SK-N-SH (cell line): Measurements from ENCODE around the gene ZNF211. TPM values are rescaled to one million over a fixed set of nuclear protein-coding genes. Genes with fewer than 3 reads are reported as not detected.

Experiments
- CTCF ChIA-PET: fragments of 300-600, 350-600 bp; formaldehyde crosslinking; extraction: SDS; loops from one replicate; lab custom pipeline; 2021; lab: Yijun Ruan, JAX
- POLR2A ChIA-PET: fragments of 350-600 bp; sonication (Branson Sonifier 250); formaldehyde crosslinking; extraction: SDS; loops from one replicate; lab custom pipeline; 2020; ENCODE audit warnings: antibody characterized with exemption, inconsistent platforms; lab: Yijun Ruan, JAX
- DNase-seq: peaks from one replicate; pipeline ENCODE4 v3.0.0; 2012
- H2AFZ ChIP-seq: fragments of 200-600 bp; sonication (generic); 2 replicates; pipeline ENCODE4 v1.8.1; 2016; ENCODE audit warnings: antibody characterized with exemption, mild to moderate bottlenecking, low read depth
- H3F3A ChIP-seq: fragments of 200-600 bp; sonication (generic); replicated peaks from 2 replicates; pipeline ENCODE3; 2016; ENCODE audit warnings: antibody characterized with exemption, mild to moderate bottlenecking; ENCODE audit not compliant: insufficient read depth
- H3K27ac ChIP-seq, 2 experiments: fragments of 200-500 bp in 1 of 2; fragments of 200-600 bp in 1 of 2; sonication (Bioruptor generic) in 1 of 2; sonication (generic), shearing (Covaris generic) in 1 of 2; 2 replicates each; pipeline versions ENCODE4 v1.5.1 to v1.6.1; 2014 to 2016; ENCODE audit warnings: low read depth in 2 of 2, inconsistent platforms in 1 of 2, low read length in 1 of 2, mild to moderate bottlenecking in 1 of 2, mixed read lengths in 1 of 2
- H3K27me3 ChIP-seq: fragments of 200-600 bp; sonication (generic), shearing (Covaris generic); 2 replicates; pipeline ENCODE4 v1.6.1; 2016; ENCODE audit warnings: mixed run types; ENCODE audit not compliant: insufficient read depth
- H3K36me3 ChIP-seq, 2 experiments: fragments of 200-500 bp in 1 of 2; fragments of 200-600 bp in 1 of 2; sonication (Bioruptor generic) in 1 of 2; sonication (generic) in 1 of 2; replicated peaks in 1 of 2; 2 replicates each; pipeline versions ENCODE3 to v1.5.1; 2014 to 2016; ENCODE audit warnings: low read length in 1 of 2, mild to moderate bottlenecking in 1 of 2; ENCODE audit not compliant: insufficient read depth in 2 of 2, control insufficient read depth in 1 of 2
- H3K4me1 ChIP-seq, 2 experiments: fragments of 200-500 bp in 1 of 2; fragments of 200-600 bp in 1 of 2; sonication (Bioruptor generic) in 1 of 2; sonication (generic), shearing (Covaris generic) in 1 of 2; 2 replicates each; pipeline versions ENCODE4 v1.5.1 to v1.6.1; 2014 to 2016; ENCODE audit warnings: low read depth in 1 of 2, low read length in 1 of 2, mixed run types in 1 of 2; ENCODE audit not compliant: insufficient read depth in 2 of 2, control insufficient read depth in 1 of 2
- H3K4me2 ChIP-seq: fragments of 200-600 bp; sonication (generic), shearing (Covaris generic); 2 replicates; pipeline ENCODE4 v1.6.1; 2017; ENCODE audit warnings: mixed run types
- H3K4me3 ChIP-seq, 2 experiments: fragments of 200-500 bp in 1 of 2; fragments of 200-600 bp in 1 of 2; sonication (Bioruptor generic) in 1 of 2; sonication (generic), shearing (Covaris generic) in 1 of 2; 2 replicates each; pipeline versions ENCODE4 v1.5.1 to v1.8.1; 2014 to 2016; ENCODE audit warnings: low read depth in 2 of 2, inconsistent platforms in 1 of 2, low read length in 1 of 2, mild to moderate bottlenecking in 1 of 2, mixed read lengths in 1 of 2, moderate library complexity in 1 of 2
- H3K79me2 ChIP-seq: fragments of 200-600 bp; sonication (generic); 2 replicates; pipeline ENCODE4 v1.8.1; 2017; ENCODE audit warnings: mild to moderate bottlenecking; ENCODE audit not compliant: insufficient read depth
- H3K9ac ChIP-seq: fragments of 200-600 bp; sonication (generic); 2 replicates; pipeline ENCODE4 v1.6.1; 2017; ENCODE audit warnings: mixed run types
- H3K9me2 ChIP-seq: fragments of 200-600 bp; sonication (generic); 2 replicates; pipeline ENCODE4 v1.6.1; 2017; ENCODE audit warnings: mixed run types
- H3K9me3 ChIP-seq: fragments of 200-600 bp; sonication (generic); 2 replicates; pipeline ENCODE4 v1.6.1; 2017; ENCODE audit warnings: mixed run types, mild to moderate bottlenecking, moderate library complexity
- H4K20me1 ChIP-seq: fragments of 200-600 bp; sonication (generic); 2 replicates; pipeline ENCODE4 v1.6.1; 2017; ENCODE audit warnings: mild to moderate bottlenecking, mixed run types; ENCODE audit not compliant: insufficient read depth
- EP300 ChIP-seq, 2 experiments: IDR thresholded peaks; 2 replicates each; pipeline versions ENCODE4 v1.4.0 to v1.6.1; 2012; ENCODE audit warnings: borderline replicate concordance in 1 of 2, low read depth in 1 of 2, low read length in 1 of 2
- EZH2phosphoT487 ChIP-seq: fragments of 200-600 bp; sonication (generic); IDR thresholded peaks from 2 replicates; pipeline ENCODE4 v1.6.1; 2017; ENCODE audit warnings: low read depth, mixed run types, mild to moderate bottlenecking, antibody characterized with exemption, moderate library complexity, borderline replicate concordance
- MXI1 ChIP-seq: IDR thresholded peaks from 2 replicates; pipeline ENCODE4 v1.6.1; 2012; ENCODE audit warnings: mild to moderate bottlenecking, low read depth, low read length, improper control_type of control experiment
- NFIC ChIP-seq: IDR thresholded peaks from 2 replicates; pipeline ENCODE4 v1.4.0; 2012; ENCODE audit warnings: borderline replicate concordance
- NRF1 ChIP-seq: IDR thresholded peaks from 2 replicates; pipeline ENCODE4 v1.6.1; 2012; ENCODE audit warnings: low read depth, mild to moderate bottlenecking, low read length
- RAD21 ChIP-seq: IDR thresholded peaks from 2 replicates; pipeline ENCODE4 v1.6.1; 2012; ENCODE audit warnings: mild to moderate bottlenecking, low read length
- RCOR1 ChIP-seq: fragments of 150-350 bp; IDR thresholded peaks from 2 replicates; pipeline ENCODE4 v1.6.1; 2017; ENCODE audit warnings: antibody characterized with exemption, low read length
- RXRA ChIP-seq: IDR thresholded peaks from 2 replicates; pipeline ENCODE4 v1.4.0; 2012; ENCODE audit warnings: low read depth, mild to moderate bottlenecking, borderline replicate concordance
- TAF1 ChIP-seq: IDR thresholded peaks from 2 replicates; pipeline ENCODE4 v1.6.1; 2012; ENCODE audit warnings: low read depth, mild to moderate bottlenecking, low read length, moderate library complexity, borderline replicate concordance
- TCF12 ChIP-seq: IDR thresholded peaks from 2 replicates; pipeline ENCODE4 v1.4.0; 2012
- WGBS: methylation state at CpG from one replicate; pipeline ENCODE4 v1.1.6; 2017; ENCODE audit warnings: low lambda C conversion rate; 5-methylcytosine and 5-hydroxymethylcytosine counted together
- polyA plus RNA-seq, 3 experiments: library from polyadenylated mRNA; depleted of rRNA; stranded (reverse); fragments of >200 nt; gene quantifications; 2 replicates each; pipeline ENCODE4 v1.2.3, GENCODE V29; 2012
- TF ChIP-seq, protein P1 (sequence below): fragments of 200-600 bp; sonication (generic); IDR thresholded peaks from 2 replicates; pipeline ENCODE4 v1.6.1; 2017; ENCODE audit warnings: antibody characterized with exemption, mild to moderate bottlenecking, moderate library complexity
- TF ChIP-seq, protein P2 (sequence below): fragments of 150-350 bp; IDR thresholded peaks from 2 replicates; pipeline ENCODE4 v1.6.1; 2016; ENCODE audit warnings: mild to moderate bottlenecking, low read depth, low read length
- TF ChIP-seq, protein P3 (sequence below): fragments of 150-350 bp; IDR thresholded peaks from 2 replicates; pipeline ENCODE4 v1.6.1; 2017; ENCODE audit warnings: antibody characterized with exemption, low read length, low read depth, borderline replicate concordance

The ZNF211 gene
- polyA plus RNA-seq, 1 of the 3 experiments (the other 2 are of a cell fraction): 8.6 TPM

DNA sequence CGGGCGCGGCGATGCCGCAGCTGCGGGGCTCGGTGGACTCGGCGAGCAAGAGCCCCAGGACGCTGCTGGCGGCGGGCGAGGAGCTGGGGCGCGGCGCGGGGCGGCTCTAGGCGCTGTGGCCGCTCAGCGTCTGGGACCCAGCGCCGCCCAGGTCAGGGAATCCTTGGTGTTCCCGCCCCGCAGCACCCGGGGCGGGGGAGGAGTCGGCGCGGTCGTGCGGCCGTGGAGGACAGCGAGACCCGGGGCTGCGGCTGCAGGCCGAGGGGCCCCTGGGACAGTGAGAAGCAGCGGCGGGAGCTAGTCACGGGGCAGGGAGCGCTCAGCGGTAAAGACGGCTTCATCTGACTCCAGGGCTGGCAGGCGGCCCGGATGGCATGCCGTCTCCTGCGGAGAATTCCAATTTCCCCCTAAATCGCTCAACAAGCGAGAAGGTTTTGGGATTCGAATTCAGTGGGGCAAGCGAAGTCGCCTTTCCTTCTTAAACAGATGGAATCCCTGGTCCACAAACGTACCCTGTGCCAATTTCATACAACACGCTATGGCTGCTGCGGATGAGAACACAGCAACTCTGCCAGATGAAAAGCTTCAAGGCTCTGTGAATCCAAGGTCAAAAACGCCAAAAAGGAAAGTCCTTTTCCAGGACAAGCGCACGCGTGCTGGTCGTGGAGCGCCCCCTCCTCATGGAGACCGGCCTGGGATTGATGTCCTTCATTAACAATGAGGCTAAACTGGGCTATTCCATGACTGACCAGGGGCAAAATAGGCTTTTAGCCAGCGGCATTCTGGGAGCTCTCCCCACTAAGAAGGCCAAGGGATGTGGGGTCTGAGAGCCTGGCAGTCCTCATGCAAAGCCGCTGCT lies 31.5 kb downstream of the ZNF211 start (continued):
- TF ChIP-seq, protein P1, sequence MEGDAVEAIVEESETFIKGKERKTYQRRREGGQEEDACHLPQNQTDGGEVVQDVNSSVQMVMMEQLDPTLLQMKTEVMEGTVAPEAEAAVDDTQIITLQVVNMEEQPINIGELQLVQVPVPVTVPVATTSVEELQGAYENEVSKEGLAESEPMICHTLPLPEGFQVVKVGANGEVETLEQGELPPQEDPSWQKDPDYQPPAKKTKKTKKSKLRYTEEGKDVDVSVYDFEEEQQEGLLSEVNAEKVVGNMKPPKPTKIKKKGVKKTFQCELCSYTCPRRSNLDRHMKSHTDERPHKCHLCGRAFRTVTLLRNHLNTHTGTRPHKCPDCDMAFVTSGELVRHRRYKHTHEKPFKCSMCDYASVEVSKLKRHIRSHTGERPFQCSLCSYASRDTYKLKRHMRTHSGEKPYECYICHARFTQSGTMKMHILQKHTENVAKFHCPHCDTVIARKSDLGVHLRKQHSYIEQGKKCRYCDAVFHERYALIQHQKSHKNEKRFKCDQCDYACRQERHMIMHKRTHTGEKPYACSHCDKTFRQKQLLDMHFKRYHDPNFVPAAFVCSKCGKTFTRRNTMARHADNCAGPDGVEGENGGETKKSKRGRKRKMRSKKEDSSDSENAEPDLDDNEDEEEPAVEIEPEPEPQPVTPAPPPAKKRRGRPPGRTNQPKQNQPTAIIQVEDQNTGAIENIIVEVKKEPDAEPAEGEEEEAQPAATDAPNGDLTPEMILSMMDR: no peak
- TF ChIP-seq EZH2phosphoT487 (no peak), RXRA (no peak), NRF1 (no peak), EP300 (IDR thresholded peaks at IDR 0.05; ENCODE audit: borderline replicate concordance in 1 of 2, low read depth in 1 of 2, low read length in 1 of 2) (no peak), TCF12 (no peak), MXI1 (0 out of 2 replicates have a peak, but pooled peaks have one; percentile 24), NFIC (peak; percentile 26; the same call in 1 of the 2 replicates), TAF1 (no peak), RAD21 (peak; percentile 2; the same call in 1 of the 2 replicates)

DNA sequence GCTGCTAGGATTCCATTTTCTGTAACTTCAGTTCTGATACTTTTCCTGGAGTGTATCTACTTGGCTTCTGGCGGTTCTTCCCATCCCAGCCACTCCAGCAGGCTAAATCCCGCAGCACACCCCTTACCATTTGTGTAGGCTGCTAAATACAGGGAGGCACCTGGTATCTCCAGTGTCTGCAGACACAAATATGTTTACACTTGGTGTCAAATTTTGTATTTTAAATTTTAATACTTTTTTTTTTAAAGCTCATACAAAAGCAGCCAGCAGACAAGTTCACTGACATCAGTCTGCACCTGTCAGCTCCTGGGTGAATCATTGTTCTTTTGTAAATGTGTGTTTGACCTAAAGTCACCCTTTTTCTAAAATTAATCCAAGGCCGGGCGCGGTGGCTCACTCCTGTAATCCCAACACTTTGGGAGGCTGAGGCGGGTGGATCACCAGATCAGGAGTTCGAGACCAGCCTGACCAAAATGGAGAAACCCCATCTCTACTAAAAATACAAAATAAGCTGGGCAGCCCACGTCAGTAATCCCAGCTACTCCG lies 32.4 kb downstream of the ZNF211 start:
- no peaks in the 10 kb centered on the region for H3K27me3 ChIP-seq
- ChIA-PET POLR2A (interaction anchor here (1.1 to 1.5 kb wide), 2 partner anchors 17 to 65 kb away, joined by 3 to 5 read pairs; partner anchors contain the start of gene ZNF551), CTCF (interaction anchor here (1.2 kb wide), 1 partner anchor 14 kb away, joined by 3 read pairs; no protein-coding TSS in a partner anchor)

More for the DNA sequence above, 32.4 kb downstream of the ZNF211 start:
- no peak overlapping the region for H3K9ac ChIP-seq
- DNase-seq: no peak
- H3K36me3 ChIP-seq: no peaks in the 10 kb centered on the region
- H3K79me2 ChIP-seq: no peaks in the 10 kb centered on the region
- no peak overlapping the region for H2AFZ ChIP-seq
- no peaks in the 10 kb centered on the region for H4K20me1 ChIP-seq
- H3K4me3 ChIP-seq: no peak overlapping the region
- no peaks in the 10 kb centered on the region for H3K9me3 ChIP-seq
- peaks cover 0 to 6% of the 10 kb centered on the region in 2 experiments; a peak in 1 of 4 replicates for H3K4me1 ChIP-seq
- TF ChIP-seq RCOR1: no peak
- TF ChIP-seq TCF12: no peak
- TF ChIP-seq, protein P2, sequence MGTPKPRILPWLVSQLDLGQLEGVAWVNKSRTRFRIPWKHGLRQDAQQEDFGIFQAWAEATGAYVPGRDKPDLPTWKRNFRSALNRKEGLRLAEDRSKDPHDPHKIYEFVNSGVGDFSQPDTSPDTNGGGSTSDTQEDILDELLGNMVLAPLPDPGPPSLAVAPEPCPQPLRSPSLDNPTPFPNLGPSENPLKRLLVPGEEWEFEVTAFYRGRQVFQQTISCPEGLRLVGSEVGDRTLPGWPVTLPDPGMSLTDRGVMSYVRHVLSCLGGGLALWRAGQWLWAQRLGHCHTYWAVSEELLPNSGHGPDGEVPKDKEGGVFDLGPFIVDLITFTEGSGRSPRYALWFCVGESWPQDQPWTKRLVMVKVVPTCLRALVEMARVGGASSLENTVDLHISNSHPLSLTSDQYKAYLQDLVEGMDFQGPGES: no peak
- TF ChIP-seq, protein P3, sequence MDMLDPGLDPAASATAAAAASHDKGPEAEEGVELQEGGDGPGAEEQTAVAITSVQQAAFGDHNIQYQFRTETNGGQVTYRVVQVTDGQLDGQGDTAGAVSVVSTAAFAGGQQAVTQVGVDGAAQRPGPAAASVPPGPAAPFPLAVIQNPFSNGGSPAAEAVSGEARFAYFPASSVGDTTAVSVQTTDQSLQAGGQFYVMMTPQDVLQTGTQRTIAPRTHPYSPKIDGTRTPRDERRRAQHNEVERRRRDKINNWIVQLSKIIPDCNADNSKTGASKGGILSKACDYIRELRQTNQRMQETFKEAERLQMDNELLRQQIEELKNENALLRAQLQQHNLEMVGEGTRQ: no peak
- 78% methylated on average over 9 of the region's 9 CpGs for WGBS
- H3K9me2 ChIP-seq: no peaks in the 10 kb centered on the region
- no peak overlapping the region for H3K27ac ChIP-seq
- no peaks in the 10 kb centered on the region for H3F3A ChIP-seq
- H3K4me2 ChIP-seq: peak overlapping the region; percentile 83; the same call in 1 of the 2 replicates
